ENCODE data around the gene HIBADH.
"Not testable (repeated sequence)": the region's sequence is repeated elsewhere in the genome, so short reads cannot be mapped to it uniquely, and the experiment has no call there.

Gene HIBADH

DNA sequence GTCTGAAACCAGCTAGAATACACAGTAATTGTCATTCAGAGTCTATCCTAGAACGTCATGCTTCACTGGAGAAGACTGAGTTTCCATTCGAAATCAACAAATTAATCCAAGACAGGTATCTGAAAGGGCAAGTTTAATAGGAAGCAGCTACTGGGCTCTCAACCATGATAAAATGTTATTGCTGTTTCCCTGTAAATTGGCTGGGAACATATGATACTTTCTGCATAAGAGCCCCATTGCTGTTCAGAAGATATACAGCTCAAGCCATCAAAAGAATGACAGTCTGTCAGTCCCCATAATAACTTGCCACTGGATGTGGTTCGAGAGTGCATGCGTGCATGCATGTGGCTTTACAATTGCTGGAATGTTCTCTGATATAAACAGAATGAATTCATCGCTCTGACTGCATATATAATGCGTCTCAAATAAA, 129.0 kb downstream of the HIBADH start:
- no peak for DNase-seq

DNA sequence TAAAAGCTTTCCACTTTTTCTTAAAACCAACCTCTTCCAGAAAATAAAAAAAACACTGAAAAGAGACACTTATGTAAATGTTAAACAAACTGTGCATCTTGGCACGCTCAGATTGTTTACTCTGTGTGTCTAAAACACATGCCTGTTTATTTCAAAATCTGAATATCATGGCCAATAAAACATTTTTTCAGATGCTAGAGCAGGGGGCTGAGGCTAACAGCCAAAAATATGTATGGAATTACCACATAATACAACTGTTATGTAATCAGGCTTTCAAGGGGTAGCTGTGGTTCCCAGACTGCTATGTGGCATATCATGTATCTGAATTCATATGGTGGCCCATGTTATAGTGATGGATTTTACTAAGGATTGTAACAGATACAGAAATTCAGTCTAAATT, 130.4 kb downstream of the HIBADH start:
- no peak for DNase-seq

DNA sequence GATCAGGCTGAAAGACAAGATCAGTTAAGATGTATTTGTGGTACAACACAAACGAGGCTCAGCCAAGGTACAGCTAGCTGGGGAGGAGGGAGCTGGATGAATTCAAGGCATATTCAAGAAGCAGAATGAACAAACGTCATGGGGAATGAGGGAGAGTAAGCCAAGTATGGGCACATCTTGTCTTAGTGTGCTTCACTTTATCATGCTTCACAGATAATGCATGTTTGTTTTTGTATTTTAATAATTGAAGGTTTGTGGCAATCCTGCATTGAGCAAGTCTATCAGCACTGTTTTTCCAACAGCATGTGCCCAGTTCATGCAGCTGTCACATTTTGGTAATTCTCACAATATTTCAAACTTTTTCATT, 135.4 kb downstream of the HIBADH start:
- no peak for DNase-seq

DNA sequence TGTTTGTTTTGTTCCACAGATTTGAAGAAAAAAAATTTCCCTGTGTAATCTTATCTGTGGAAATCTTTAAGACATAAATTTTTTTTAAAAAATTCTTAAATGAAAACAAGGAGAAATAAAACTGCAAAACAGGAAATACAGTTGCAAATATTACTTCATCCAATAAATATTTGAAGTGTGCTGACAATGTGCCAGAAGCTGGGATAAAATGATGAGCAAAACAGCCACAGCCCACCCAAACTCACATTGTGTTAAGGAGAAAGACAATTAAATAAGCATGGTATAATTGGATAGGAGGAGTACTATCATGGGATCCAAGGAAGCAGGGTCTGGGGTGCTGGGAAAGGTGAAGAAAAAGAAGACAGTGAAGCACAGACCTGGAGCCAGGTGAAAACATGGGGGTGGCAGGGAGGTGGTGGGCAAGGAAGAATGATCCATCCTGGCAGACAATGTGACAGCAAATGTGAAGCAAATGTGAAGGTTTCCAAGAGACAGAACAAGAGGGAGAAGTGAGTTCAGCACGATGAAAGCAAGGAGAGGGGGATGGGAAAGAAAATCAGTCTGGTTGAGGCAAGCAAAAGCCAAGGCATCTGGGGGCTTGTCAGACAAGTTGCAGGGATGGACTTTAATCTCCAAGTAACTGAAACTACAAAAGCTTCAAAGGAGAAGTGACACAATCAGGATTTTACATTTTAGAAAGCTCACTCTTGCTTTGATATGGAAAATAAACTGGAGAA, 135.9 kb downstream of the HIBADH start:
- DNase-seq: no peak

DNA sequence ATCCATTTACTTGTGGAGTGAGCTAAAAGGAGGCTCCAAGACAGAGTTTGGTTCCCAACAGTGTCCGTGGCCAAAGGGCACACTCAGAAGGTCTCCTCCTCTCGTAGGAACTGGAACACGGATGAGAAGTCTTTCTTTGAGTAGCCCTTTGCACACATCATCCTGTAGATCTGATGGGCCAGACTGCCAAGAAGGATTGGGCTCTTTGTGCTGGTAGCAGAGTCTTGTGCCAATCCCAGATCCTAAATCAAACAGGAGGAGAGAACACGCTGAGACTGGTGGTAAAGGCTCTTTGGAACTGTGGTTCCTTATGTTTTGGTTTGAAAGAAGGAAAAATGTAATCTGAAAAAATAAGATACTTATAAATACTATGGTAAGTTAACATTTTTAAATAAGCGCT, 136.6 kb downstream of the HIBADH start:
- no peak for DNase-seq

DNA sequence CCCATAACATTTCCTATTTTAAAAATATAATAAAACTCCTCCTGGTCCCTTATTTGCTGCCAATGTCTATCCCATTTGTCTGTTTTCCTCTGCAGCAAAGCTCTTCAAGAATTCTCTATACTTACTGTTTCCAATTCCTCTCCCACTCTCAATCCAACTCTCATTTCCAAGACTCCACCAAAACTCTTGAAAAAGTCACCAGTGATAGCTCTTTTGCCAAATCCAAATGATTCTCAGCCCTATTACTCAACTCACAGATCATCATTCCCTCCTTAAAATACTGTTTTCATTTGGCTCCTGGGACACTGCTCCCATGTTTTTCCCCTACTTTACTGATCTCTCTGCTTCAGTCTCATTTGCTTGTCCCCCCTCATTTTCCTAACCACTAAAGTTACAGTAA, 139.4 kb downstream of the HIBADH start:
- no peak for DNase-seq

DNA sequence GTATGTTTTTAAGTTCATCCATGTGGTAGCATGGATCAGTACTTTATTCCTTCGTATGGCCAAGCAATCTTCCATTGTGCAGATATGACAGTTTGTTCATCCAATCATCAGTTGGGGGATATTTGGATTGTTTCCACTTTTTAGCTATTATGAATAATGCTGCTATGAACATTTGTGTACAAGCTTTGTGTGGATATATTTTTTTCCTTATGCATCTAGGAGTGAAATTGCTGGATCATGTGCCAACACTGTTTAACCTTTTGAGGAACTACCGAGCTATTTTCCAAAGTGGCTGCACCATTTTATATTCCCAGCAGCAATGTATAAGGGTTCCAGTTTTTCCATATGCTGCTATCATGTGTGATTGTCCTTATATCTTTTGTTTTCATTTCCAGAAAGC, 140.1 kb downstream of the HIBADH start:
- no peak for DNase-seq

DNA sequence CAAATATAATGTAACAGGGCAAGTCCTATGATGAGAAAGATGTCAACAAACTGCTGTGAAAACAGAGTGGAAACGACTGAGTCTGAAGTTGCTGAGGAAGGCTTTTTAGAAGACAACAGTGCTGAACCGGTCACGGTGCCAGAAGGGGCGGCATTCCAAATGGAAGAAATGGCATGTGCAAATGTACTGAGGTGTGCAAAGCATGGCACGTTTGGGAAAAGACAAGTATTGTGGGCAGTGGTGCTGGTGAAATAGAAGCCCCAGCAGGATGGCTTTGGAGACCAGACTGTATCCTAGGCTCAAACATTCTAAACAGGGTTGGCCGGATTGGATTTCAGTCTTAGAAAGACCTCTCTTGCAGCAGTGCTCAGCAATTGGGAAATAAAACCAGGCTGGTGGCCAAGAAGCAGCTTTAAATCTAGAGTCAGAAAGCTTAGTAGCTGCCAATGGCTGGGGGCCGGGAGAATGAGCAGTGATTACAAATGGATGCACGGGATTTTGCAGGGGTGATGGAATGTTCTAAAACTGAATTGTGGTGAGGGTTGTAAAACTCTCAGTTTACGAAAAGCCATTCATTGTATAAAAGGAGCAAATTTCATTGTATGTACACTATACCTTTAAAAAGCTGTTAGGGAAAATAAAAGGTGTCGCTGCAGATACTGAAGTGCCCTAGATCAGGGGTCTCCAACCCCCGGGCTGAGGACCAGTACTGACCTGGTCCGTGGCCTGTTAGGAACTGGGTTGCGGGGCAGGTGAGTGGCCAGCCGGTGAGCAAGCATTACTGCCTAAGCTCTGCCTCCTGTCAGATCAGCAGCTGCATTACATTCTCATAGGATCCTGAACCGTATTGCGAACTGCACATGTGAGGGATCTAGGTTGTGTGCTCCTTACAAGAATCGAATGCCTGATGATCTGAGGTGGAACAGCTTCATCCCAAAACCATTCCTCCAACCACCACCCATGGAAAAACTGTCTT, 141.6 kb downstream of the HIBADH start:
- no peak for DNase-seq

DNA sequence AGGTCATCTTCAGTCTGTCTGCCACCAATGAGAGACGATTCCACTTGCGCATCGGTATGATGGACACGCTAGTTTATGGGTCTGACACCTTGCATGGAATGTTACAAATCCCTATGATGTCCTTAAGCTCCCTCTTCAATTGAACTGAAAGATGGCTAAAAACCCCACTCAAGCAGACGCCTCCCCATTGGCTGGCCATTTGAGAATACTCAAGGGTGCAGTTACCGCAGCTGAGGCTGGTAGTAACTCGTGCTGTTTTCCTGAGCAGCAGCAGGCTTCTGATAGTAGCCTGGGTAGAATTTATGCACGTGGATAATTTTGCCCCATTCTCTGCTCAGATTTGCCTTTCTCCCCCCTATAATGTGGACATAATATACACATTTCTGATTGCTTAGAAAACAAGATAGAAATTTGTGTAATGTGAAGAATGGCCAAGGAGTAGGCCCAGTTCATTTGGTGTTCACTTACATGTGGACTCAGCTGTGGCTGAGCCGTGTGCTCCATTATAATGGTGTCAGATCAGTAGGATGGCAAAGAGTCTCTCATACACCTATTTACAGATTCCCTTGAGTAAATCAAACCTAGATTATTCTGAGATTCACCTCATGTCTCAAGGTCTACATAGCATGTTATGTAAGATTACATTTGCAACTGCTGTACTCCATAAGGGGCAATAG, 142.8 kb downstream of the HIBADH start:
- DNase-seq: no peak

DNA sequence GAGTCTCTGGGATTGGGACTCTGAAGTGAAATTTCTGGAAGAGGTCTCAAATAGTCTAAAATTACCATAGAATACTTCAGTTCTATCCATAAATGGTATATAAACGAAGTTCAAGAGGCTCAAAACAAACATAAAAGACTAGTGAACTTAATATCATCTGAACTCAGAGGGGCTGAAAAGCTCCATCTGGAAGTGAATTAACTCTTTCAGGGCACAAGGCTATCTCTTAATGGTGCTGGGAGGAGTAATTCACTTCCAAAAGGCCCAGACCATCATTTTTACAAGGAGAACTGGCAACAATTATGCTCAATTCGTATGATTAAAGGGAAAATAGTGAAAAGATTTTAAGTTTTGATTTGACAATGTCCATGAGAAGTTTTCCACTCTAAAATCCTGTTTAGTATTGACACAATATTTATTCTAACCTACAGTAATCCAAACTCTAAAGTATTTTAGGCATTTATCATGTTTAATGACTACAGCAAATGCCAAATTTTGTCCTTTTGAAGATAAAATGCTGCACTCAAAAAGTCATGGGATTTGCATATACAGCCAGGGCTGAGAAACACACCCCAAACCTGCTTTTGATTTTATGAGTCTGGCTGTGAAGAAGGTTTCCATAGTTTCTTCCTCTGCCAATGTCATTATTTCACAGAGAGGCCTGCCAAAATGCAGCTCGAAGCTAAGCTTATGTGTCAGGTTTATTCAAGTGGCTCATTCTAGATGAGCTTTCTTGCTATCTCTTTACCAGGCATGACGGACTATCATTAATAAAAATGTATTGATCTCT, 143.9 kb downstream of the HIBADH start:
- DNase-seq: no peak

DNA sequence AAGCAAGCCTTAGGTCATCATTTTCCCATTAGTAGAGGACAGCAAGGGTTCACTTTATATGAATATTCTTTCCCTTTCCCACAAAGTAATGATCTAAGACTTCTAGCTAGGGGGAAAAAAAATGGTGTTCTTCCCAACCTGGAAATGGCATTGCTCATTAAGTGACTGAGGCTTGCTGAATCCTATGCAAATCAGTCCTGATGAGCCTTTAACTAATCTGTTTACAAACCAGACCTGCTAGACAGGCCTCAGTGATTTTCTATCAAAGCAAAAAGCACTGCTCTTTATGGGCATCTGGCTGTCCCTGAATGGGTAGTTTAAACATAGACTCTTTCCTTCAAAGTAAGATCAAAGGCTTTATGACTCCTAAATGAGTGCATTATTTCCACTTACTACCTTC, 146.3 kb downstream of the HIBADH start:
- no peak for DNase-seq

DNA sequence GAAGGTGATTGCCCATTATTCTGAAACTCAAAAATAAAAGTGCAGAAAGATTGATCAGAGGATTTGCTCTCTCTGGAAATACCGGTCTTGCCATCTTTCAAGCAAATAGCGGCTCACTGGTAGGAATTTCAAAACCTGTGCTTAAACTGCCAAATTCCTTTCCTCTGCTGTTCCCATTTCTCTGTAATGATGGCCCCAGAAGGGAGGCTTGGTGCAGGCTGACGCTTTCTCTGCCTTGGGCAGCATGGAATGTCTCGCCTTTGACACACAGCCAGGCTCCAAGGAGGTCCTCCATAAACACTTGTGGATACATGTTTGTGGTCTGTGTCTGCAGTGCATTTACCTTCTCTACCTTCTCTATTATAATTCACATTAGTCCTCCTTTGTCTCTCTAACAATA, 146.8 kb downstream of the HIBADH start:
- no peak for DNase-seq

DNA sequence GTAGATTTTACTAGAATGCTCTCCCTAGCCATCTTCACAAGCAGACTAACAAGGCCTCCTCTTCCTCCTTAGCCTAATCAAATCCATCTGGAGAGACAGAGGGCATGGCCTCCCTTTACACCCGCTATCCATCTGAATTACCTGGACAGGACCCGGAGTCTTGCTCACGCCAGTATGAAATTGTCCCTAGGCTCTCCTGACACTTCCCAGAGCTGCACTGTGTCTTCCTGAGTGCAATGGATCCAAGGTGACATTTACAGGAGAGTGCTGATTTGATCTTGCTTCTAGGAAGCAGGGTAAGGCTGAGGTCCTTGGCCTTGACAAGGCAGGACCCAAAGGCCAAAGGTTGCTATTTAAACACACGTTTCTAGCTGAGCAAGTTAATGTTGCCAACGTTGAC, 147.8 kb downstream of the HIBADH start:
- no peak for DNase-seq

DNA sequence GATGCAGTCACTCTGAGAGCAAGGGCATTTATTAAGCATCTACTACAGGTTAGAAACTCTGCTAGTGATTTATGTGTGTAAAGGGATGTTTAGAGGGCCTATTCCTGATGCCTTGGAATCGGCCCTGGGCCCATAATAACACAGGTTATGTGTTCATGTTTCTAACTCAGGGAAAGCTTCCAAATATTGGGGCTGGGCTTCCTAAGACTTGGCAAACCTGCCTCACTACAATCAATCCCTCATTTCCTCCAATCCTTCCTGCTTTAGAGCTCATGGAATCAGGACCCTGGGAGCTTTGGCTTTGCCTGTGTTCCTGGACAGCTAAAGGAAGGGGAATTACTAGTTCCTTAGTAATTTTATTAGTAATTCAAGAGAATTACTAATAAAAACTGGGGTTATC, 148.8 kb downstream of the HIBADH start:
- DNase-seq: no peak

DNA sequence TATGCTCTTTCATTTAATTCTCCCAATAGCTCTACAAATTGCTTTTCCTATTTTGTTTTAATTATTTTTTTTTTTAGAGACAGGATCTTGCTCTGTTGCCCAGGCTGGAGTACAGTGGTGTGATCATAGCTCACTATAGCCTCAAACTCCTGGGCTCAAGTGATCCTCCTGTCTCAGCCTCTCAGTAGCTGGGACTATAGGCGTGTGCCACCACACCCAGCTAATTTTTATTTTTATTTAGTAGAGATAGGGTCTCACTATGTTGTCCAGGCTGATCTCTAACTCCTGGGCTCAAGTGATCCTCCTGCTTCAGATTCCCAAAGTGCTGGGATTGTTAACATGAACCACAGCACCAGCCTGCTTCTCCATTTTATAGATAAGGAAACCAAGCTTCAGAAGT, 151.3 kb downstream of the HIBADH start:
- not testable (repeated sequence) for DNase-seq

DNA sequence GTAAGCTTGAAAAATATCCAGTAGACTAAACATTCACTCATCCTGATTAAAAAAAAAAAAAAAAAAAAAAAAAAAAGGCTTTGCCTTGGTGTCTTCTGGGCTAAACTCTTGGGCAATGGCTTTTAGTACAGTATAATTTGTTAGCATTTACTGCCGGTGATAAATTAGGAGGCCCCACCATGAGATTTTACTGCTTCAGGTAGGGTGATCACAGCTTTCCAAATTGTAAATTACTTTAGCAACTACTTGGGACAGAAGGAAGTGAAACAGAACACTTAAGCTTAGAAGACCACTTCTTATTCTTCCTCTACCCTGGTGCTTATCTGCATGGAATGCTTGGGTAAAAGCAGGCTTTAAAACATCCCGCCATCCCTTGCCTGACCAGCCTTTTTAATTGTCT, 152.1 kb downstream of the HIBADH start:
- DNase-seq: no peak

DNA sequence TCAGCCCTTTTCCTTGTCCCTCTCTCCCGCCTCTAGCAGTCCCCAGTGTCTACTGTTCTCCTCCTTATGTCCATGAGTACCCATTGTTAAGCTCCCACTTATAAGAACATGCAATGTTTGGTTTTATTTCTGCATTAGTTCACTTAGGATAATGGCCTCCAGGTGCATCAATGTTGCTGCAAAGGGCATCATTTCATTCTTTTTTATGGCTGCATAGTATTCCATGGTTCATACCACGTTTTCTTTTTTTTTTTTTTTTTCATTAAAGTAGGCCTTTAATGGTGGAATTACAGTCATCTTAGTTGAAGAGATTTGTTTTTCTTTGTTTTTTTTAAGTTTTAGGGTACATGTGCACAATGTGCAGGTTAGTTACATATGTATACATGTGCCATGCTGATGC, 160.8 kb downstream of the HIBADH start:
- DNase-seq: not testable (repeated sequence)

DNA sequence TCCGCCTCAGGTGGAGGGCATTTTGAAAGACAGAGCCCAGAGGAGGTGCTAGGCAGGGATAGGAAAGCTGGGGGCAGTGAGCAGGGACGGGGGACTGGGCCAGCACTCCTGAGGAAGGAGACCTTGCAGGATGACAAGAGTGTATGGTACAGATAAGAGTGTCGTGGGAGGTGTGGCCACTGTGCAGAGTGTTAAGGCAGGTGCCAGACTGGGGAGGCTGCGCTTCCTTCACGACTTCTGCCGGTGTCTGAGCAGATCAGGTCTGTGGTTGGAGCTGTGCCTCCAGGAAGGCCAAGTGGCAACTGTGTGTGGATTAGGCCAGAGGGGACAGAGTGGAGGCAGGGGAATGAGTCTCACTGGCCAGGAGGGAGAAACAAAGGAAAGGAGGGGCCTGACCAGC, 161.7 kb downstream of the HIBADH start:
- DNase-seq: no peak

DNA sequence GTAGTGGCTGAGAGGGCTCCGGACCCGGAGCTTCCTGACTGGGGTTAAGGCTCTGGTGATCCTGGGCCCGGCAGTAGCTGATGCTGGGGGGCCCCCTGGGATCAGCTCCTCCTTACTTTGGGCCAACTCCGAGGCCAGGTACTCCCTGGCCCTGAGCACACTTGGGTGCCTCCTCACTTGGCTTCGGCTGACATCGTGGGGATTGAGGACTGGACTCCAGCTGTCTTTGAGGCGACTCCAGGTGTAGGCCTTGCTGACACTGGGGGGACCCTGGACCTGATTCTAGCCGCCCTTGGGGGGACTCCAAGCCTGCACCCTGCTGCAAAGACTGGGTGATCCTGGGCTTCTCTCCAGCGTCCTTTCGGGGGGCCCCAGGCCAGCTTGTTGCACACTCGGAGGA, 170.5 kb downstream of the HIBADH start:
- no peak for DNase-seq

DNA sequence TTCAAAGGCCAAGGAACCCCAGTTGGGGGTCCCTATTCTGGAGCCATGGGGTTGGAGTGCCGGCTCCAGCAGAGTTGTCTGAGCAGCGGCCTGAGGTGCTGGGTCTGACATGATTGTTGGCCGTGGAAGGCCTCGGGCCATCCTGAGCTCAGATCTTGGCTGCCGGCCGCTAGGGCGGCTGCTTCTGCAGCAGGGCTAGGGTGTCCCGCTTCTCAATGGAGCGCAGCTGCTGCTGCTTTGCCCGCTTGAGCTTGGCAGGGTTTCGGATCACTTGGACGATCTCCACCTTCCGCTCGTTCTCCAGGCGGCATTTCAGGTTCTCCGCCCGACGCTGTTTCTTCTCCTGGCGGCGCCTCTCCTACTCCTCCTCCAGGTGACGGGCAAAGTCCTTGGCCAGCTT, 171.1 kb downstream of the HIBADH start:
- DNase-seq: no peak

DNA sequence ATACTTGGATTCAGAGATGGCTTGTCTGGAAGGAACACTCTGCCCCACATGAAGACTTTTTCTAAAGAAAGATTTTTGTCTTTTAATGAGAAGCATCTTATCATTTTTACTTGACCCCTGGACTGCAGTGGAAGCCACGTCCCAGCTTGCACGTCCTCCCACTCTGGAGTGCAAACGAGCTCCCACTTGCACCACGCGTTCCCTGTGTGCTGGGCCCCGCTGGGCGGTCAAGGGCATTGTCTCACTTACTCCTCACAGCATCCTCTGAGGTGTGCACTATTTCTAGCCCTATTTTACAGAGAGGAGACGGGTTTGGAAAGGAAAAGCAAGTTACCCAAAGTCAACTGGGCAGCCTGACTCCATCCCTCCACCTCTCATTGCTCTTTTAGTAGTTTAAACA, 175.2 kb downstream of the HIBADH start:
- DNase-seq: no peak

DNA sequence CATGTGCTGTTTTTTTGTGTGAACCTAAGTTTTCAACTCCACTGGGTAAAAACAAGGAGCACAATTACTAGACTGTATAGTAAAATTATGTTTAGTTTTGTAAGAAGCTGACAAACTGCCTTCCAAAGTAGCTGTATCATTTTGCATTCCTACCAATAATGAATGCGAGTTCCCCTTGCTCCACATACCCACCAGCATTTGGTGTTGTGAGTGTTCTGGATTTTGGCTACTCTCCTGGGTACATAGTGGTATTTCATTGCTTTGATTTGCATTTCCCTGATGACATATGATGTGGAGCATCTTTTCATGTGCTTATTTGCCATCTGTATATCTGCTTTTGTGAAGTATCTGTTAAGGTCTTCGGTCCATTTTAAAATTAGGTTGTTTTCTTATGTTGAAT, 178.2 kb downstream of the HIBADH start:
- DNase-seq: no peak

DNA sequence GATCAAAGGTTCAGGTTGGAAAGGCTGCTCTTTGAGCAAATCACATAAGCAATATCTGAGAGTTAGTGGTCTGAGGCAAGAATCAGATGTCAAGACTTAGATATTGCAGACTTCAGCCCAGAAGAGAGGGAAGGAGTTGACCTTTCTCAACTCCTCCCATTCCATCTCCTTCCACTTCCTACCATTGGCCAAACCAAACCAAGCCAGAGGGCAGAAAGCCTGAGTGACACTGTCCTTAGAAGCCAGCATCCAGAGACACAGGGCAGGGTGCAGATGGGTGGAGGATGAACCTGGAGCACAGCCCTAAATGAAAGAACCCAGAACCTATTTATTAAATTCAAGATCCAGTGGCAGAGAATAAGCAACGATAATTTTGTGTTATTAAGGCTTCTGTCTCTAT, 180.5 kb downstream of the HIBADH start:
- no peak for DNase-seq
